Measurements from ENCODE around the gene LRRC27. TPM values are rescaled to one million over a fixed set of nuclear protein-coding genes. Genes with fewer than 3 reads are reported as not detected.
A peak's percentile ranks its signal among the peaks of the same experiment; 100 is the strongest.

The LRRC27 gene
- total and polyA plus RNA-seq, 10 donors = 6.1 to 29.9 (median 16.6) TPM

DNA sequence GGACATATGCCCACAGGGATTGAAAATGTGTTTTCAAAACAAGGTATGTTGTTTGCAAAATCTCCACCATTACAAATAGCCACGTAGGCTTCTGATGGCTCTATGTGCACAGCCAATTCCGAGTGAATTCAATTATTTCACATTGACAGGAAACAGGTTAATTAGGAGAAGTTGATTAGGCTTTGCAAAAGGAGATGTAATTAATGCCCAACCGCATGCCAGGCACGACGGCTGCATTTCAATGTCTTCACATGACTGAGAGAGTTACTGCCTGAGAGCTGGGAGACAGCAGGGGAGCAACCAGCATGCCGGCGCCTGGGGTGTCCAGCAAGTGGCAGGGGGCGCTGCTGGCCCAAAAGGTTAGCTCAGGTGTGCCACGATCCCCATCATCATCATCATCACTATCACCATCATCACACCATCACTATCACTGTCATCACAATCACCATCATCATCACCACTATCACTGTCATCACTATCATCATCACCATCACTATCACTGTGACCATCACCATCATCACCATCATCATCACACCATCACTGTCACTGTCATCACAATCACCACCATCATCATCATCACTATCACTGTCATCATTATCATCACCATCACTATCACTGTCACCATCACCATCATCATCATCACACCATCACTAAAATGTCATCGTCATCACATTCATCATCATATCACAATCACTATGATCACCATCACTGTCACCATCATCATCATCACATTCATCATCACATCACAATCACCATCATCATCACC lies 95.2 kb downstream of the LRRC27 start:
- Histone ChIP-seq H3K27ac (no peak overlapping the region), H3K36me3 (peaks cover 0 to 17% (median 2%) of the 10 kb centered on the region in 6 donors), H3K4me3 (no peak overlapping the region), H3K4me1 (peaks cover 18 to 47% (median 35%) of the 10 kb centered on the region in 6 donors), H3K9me3 (no peaks in the 10 kb centered on the region), H3K27me3 (replicated peaks in 1 of 7) (no peaks in the 10 kb centered on the region)
- peak; percentile 57 for DNase-seq
- no peak for TF ChIP-seq CTCF (IDR thresholded peaks at IDR 0.05 in 8 of 11, conservative IDR thresholded peaks at IDR 0.05 in 3 of 11)
- peak in 2 of 3 donors; percentile 10 to 22 for TF ChIP-seq POLR2AphosphoS5 (IDR thresholded peaks at IDR 0.05)
- WGBS, 5 donors = 89 to 97% (median 93%) methylated on average over 10 of the region's 10 CpGs
- intact Hi-C loops (cut with DNase I; ENCODE audit: low total_unique reads) = no loop called here

DNA sequence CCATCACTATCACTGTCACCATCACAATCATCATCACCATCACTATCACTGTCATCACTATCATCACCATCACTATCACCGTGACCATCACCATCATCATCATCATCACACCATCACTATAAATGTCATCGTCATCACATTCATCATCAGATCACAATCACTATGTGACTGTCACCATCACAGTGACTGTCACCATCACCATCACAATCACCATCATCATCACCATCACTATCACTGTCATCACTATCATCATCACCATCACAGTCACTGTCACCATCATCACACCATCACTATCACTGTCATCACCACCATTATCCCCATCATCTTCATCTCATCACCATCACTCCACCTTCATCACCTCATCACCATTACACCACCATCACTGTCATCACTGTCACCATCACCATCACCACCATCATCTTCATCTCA lies 96.0 kb downstream of the LRRC27 start:
- H3K27ac ChIP-seq = no peak overlapping the region
- no peak for TF ChIP-seq POLR2AphosphoS5 (IDR thresholded peaks at IDR 0.05)
- peak in 1 of 11 experiments; percentile 27 for TF ChIP-seq CTCF (IDR thresholded peaks at IDR 0.05 in 8 of 11, conservative IDR thresholded peaks at IDR 0.05 in 3 of 11)
- no peak for TF ChIP-seq POLR2A (IDR thresholded peaks at IDR 0.05)
- H3K4me1 ChIP-seq = peaks cover 11 to 40% (median 28%) of the 10 kb centered on the region in 6 donors
- H3K9me3 ChIP-seq = no peaks in the 10 kb centered on the region
- H3K4me3 ChIP-seq = no peak overlapping the region
- 91 to 96% (median 95%) methylated on average over 2 of the region's 2 CpGs for WGBS, 5 donors
- no peak for DNase-seq
- intact Hi-C loops (cut with DNase I; ENCODE audit: low total_unique reads) = no loop called here
- no peaks in the 10 kb centered on the region for H3K27me3 ChIP-seq (replicated peaks in 1 of 7)
- H3K36me3 ChIP-seq = peaks cover 0 to 17% (median 2%) of the 10 kb centered on the region in 6 donors

DNA sequence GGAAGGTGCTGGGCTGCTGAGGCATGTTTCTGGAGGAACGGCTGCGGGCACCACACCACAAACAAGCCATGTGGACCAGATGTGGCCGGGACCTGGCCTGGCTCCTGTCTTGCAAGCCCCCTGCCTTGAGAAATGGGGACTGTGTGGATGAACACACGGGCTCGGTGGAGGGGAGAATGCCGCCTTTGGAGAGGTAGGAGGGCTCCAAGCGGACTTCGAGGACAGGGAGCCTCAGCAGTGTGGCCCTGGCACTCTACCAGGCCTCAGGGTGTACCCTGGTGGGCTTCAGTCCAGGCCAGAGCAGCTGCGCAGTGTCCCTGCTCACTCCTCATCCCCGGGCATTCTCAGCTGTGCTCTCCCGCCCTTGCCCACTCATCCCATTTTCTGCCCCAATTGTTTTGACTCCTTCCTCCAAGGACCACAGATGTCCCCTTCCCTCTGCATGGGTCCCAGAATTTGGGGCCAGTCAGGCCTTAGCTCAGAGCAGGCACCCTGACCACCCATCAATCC lies 96.5 kb downstream of the LRRC27 start:
- peak; percentile 57 for DNase-seq
- Histone ChIP-seq H3K36me3 (peaks cover 0 to 17% (median 2%) of the 10 kb centered on the region in 6 donors), H3K9me3 (no peaks in the 10 kb centered on the region), H3K4me1 (peaks cover 5 to 34% (median 22%) of the 10 kb centered on the region in 6 donors), H3K4me3 (no peak overlapping the region), H3K27ac (no peak overlapping the region), H3K27me3 (replicated peaks in 1 of 7) (no peaks in the 10 kb centered on the region)
- no peak for TF ChIP-seq CTCF (IDR thresholded peaks at IDR 0.05 in 8 of 11, conservative IDR thresholded peaks at IDR 0.05 in 3 of 11)
- no peak for TF ChIP-seq POLR2AphosphoS5 (IDR thresholded peaks at IDR 0.05)
- 89 to 99% (median 97%) methylated on average over 9 to 11 of the region's 11 CpGs for whole genome bisulfite sequencing, 5 donors
- intact Hi-C loops (cut with DNase I; ENCODE audit: low total_unique reads) = no loop called here

Other genes starting within 250 kb of the LRRC27 start
- gene DPYSL4, start 145.2 kb upstream of the LRRC27 start, total RNA-seq = 1 to 10 TPM in 4 of 7 donors, under 1 TPM in 2, not detected in 1; 0.85 to 6.0 (median 1.6) TPM
- 1 to 10 TPM in 1 of 3 donors, under 1 TPM in 2; 0.55 to 1.0 (median 0.96) TPM for gene DPYSL4, start 145.2 kb upstream of the LRRC27 start, polyA plus RNA-seq
- 10 to 100 TPM in 6 of 7 donors, 1 to 10 TPM in 1; 9.6 to 27.8 (median 15.4) TPM for gene STK32C, start 24.2 kb upstream of the LRRC27 start, total RNA-seq
- 10 to 100 TPM; 13.2 to 23.8 (median 16.0) TPM for gene STK32C, start 24.2 kb upstream of the LRRC27 start, polyA plus RNA-seq
- 10 to 100 TPM; 24.8 to 41.7 (median 28.1) TPM for gene PWWP2B, start 65.0 kb downstream of the LRRC27 start, total RNA-seq
- gene PWWP2B, start 65.0 kb downstream of the LRRC27 start, polyA plus RNA-seq = 10 to 100 TPM; 22.5 to 50.0 (median 27.8) TPM
- gene INPP5A, start 205.6 kb downstream of the LRRC27 start, total RNA-seq = 10 to 100 TPM; 24.7 to 41.3 (median 33.7) TPM
- 10 to 100 TPM; 11.1 to 16.5 (median 11.7) TPM for gene INPP5A, start 205.6 kb downstream of the LRRC27 start, polyA plus RNA-seq

Data from spleen (tissue), 11 donors.